ENCODE measurements around the gene RPH3AL. TPM values are rescaled to one million over a fixed set of nuclear protein-coding genes. Genes with fewer than 3 reads are reported as not detected.
A peak's percentile ranks its signal among the peaks of the same experiment; 100 is the strongest.

The RPH3AL gene
- total and polyA plus RNA-seq, 2 of the 8 experiments (the other 6 are each of a cell fraction or from before 2014, with no cell fraction given), result 5.6 to 5.8 TPM

GRCh38 chr17:284676-285355, 67.8 kb downstream of the RPH3AL start:
- Histone ChIP-seq H3K4ac (replicated peaks; ENCODE audit: insufficient read length, low read depth, low read length) (no peak overlapping the region), H2BK5ac (ENCODE audit: low read depth, low read length) (no peak overlapping the region), H3K56ac (replicated peaks; ENCODE audit: insufficient read length, low read depth, low read length) (no peak overlapping the region), H3K9me3 (ENCODE audit: insufficient read depth in 2 of 2, low read depth in 1 of 2, low read length in 1 of 2) (no peaks in the 10 kb centered on the region), H4K20me1 (replicated peaks in 1 of 2; ENCODE audit: control insufficient read depth in 1 of 2, insufficient read depth in 2 of 2, low read length in 2 of 2) (no peaks in the 10 kb centered on the region), H3K23me2 (ENCODE audit: low read depth, low read length) (no peaks in the 10 kb centered on the region), H2BK12ac (ENCODE audit: low read depth, low read length) (no peak overlapping the region), H2BK120ac (replicated peaks; ENCODE audit: low read depth, low read length) (no peak overlapping the region), H3K18ac (ENCODE audit: extremely low read depth, low read length) (no peak overlapping the region), H3K79me2 (ENCODE audit: control insufficient read depth in 1 of 2, insufficient read depth in 2 of 2, low read length in 2 of 2) (no peaks in the 10 kb centered on the region), H3K14ac (ENCODE audit: insufficient read length) (no peak overlapping the region), H2AK5ac (ENCODE audit: low read depth, low read length) (no peak overlapping the region), H3K23ac (ENCODE audit: insufficient read length) (no peak overlapping the region), H4K8ac (ENCODE audit: extremely low read depth, insufficient read depth, low read length) (no peak overlapping the region), H3K27ac (ENCODE audit: low read depth, low read length) (no peak overlapping the region), H3K4me1 (replicated peaks in 1 of 4; ENCODE audit: control insufficient read depth in 3 of 4, insufficient read depth in 4 of 4, low read length in 3 of 4) (peaks cover 0 to 11% (median 2%) of the 10 kb centered on the region in 4 experiments; a peak in 5 of 7 replicates), H3K4me2 (ENCODE audit: insufficient read depth in 1 of 2, low read depth in 2 of 2, low read length in 2 of 2) (no peak overlapping the region), H2BK20ac (ENCODE audit: low read length) (no peak overlapping the region), H4K5ac (ENCODE audit: insufficient read length, low read depth, low read length) (no peak overlapping the region), H3K9ac (replicated peaks in 1 of 4; ENCODE audit: extremely low read depth in 1 of 4, low read depth in 3 of 4, low read length in 3 of 4) (no peak overlapping the region), H3K79me1 (ENCODE audit: low read depth, low read length) (no peaks in the 10 kb centered on the region), H3K27me3 (replicated peaks in 1 of 4; ENCODE audit: control insufficient read depth in 3 of 4, extremely low read depth in 1 of 4, insufficient read depth in 3 of 4, low read length in 3 of 4) (peaks cover 0 to 8% (median 0%) of the 10 kb centered on the region in 4 experiments; a peak in 3 of 7 replicates), H3K4me3 (ENCODE audit: extremely low read depth in 1 of 4, insufficient read depth in 2 of 4, low read depth in 3 of 4, low read length in 4 of 4) (no peak overlapping the region), H4K91ac (replicated peaks; ENCODE audit: insufficient read length, low read length) (no peak overlapping the region), H2AFZ (ENCODE audit: low read length) (no peak overlapping the region), H3K36me3 (ENCODE audit: control insufficient read depth in 2 of 4, insufficient read depth in 4 of 4, low read length in 3 of 4) (no peaks in the 10 kb centered on the region), H2BK15ac (ENCODE audit: low read length) (no peak overlapping the region)
- FAIRE-seq, result no peak
- 90% methylated on average over 28 of the region's 29 CpGs; no CpG with 5 or more reads in 1 of the 2 experiments for WGBS, 2 experiments (ENCODE audit: extremely low coverage in 1 of 2, insufficient coverage in 1 of 2, insufficient read length in 1 of 2, insufficient replicate concordance in 2 of 2, low coverage in 1 of 2, low lambda C conversion rate in 2 of 2, missing lambda C conversion rate in 1 of 2)
- peak in 1 of 2 experiments; percentile 41 for DNase-seq (ENCODE audit: low read depth in 1 of 2, low spot score in 2 of 2)
- ChIA-PET CTCF (ENCODE audit: partially characterized antibody) (interaction anchor here (0.9 to 1.6 kb wide), 3 partner anchors 19 to 26 kb away, joined by 3 to 7 read pairs (median 3); no protein-coding TSS in a partner anchor), POLR2A (ENCODE audit: partially characterized antibody) (no interaction called here)
- TF ChIP-seq CTCF (IDR thresholded peaks at IDR 0.05; ENCODE audit: control extremely low read depth in 1 of 3, insufficient read depth in 1 of 3, low read depth in 1 of 3, low read length in 3 of 3), result no peak
- TF ChIP-seq MAFK (IDR thresholded peaks at IDR 0.05; ENCODE audit: low read depth, low read length), result no peak
- no peak for TF ChIP-seq JUN (IDR thresholded peaks at IDR 0.05; ENCODE audit: low read depth, low read length)
- no peak for TF ChIP-seq SUZ12 (IDR thresholded peaks at IDR 0.05; ENCODE audit: low read length)

All from H1 (cell line).